ENCODE data around the gene SPATS2L.

The SPATS2L gene

GRCh38 chr2:200302940-200303727 lies 3.4 kb upstream of the SPATS2L start:
- H3K36me3 Mint-ChIP-seq: peaks cover 3 to 4% of the 10 kb centered on the region in 2 donors

GRCh38 chr2:200305797-200306195 lies 697 bp upstream of the SPATS2L start:
- Mint-ChIP-seq H3K36me3 (peaks cover 3 to 4% of the 10 kb centered on the region in 2 donors), H3K27ac (peak overlapping the region; percentile 78), H3K27me3 (peaks cover 30 to 31% of the 10 kb centered on the region in 2 donors), H3K4me3 (peak overlapping the region; percentile 88 to 89), H3K4me1 (peaks cover 4 to 7% of the 10 kb centered on the region in 2 donors), H3K9me3 (no peaks in the 10 kb centered on the region)
- no peak for DNase-seq
- peak; percentile 6 to 15 for ATAC-seq (replicated peaks)

More at GRCh38 chr2:200302940-200303727, 3.4 kb upstream of the SPATS2L start:
- DNase-seq (no peak), ATAC-seq (replicated peaks) (no peak)
- Mint-ChIP-seq H3K27ac (no peak overlapping the region), H3K4me3 (no peak overlapping the region), H3K9me3 (no peaks in the 10 kb centered on the region), H3K4me1 (peaks cover 7% of the 10 kb centered on the region in 2 donors), H3K27me3 (peaks cover 18 to 22% of the 10 kb centered on the region in 2 donors)

GRCh38 chr2:200306931-200307723 lies 634 bp downstream of the SPATS2L start:
- H3K27ac Mint-ChIP-seq: no peak overlapping the region
- ATAC-seq (replicated peaks): peak; percentile 61 to 68
- DNase-seq: peak; percentile 2
- H3K27me3 Mint-ChIP-seq: peaks cover 36 to 37% of the 10 kb centered on the region in 2 donors
- no peaks in the 10 kb centered on the region for H3K9me3 Mint-ChIP-seq
- H3K4me1 Mint-ChIP-seq: peaks cover 4 to 7% of the 10 kb centered on the region in 2 donors
- H3K4me3 Mint-ChIP-seq: peak overlapping the region; percentile 64 to 66
- H3K36me3 Mint-ChIP-seq: peaks cover 3 to 4% of the 10 kb centered on the region in 2 donors

GRCh38 chr2:200307724-200308545 lies 1.4 kb downstream of the SPATS2L start:
- H3K9me3 Mint-ChIP-seq: no peaks in the 10 kb centered on the region
- peaks cover 36 to 37% of the 10 kb centered on the region in 2 donors for H3K27me3 Mint-ChIP-seq
- H3K27ac Mint-ChIP-seq: no peak overlapping the region
- peaks cover 3 to 4% of the 10 kb centered on the region in 2 donors for H3K36me3 Mint-ChIP-seq
- H3K4me3 Mint-ChIP-seq: peak overlapping the region; percentile 64 to 66
- H3K4me1 Mint-ChIP-seq: peaks cover 4 to 7% of the 10 kb centered on the region in 2 donors
- DNase-seq (no peak), ATAC-seq (replicated peaks) (no peak)

GRCh38 chr2:200308546-200309295 lies 2.2 kb downstream of the SPATS2L start:
- ATAC-seq (replicated peaks): no peak
- peaks cover 4 to 7% of the 10 kb centered on the region in 2 donors for H3K4me1 Mint-ChIP-seq
- H3K36me3 Mint-ChIP-seq: peaks cover 3 to 4% of the 10 kb centered on the region in 2 donors
- H3K4me3 Mint-ChIP-seq: no peak overlapping the region
- no peaks in the 10 kb centered on the region for H3K9me3 Mint-ChIP-seq
- H3K27ac Mint-ChIP-seq: no peak overlapping the region
- peaks cover 39% of the 10 kb centered on the region in 2 donors for H3K27me3 Mint-ChIP-seq
- no peak for DNase-seq

- DNase-seq (no peak), ATAC-seq (replicated peaks) (no peak)
- Mint-ChIP-seq H3K9me3 (no peaks in the 10 kb centered on the region), H3K27me3 (peaks cover 43% of the 10 kb centered on the region in 2 donors), H3K4me1 (peaks cover 4 to 7% of the 10 kb centered on the region in 2 donors), H3K36me3 (peaks cover 3 to 4% of the 10 kb centered on the region in 2 donors), H3K27ac (no peak overlapping the region), H3K4me3 (no peak overlapping the region)
These were observed 3.0 kb downstream of the SPATS2L start for GRCh38 chr2:200309296-200310049.

- Mint-ChIP-seq H3K36me3 (peaks cover 3 to 4% of the 10 kb centered on the region in 2 donors), H3K4me3 (no peak overlapping the region), H3K4me1 (peaks cover 4 to 7% of the 10 kb centered on the region in 2 donors), H3K9me3 (no peaks in the 10 kb centered on the region), H3K27ac (no peak overlapping the region), H3K27me3 (peaks cover 35 to 40% of the 10 kb centered on the region in 2 donors)
- no peak for DNase-seq
- ATAC-seq (replicated peaks): no peak
These were observed 4.1 kb downstream of the SPATS2L start for GRCh38 chr2:200310545-200310971.

GRCh38 chr2:200311139-200311538 lies 4.6 kb downstream of the SPATS2L start:
- no peak for DNase-seq

GRCh38 chr2:200314976-200315567 lies 8.6 kb downstream of the SPATS2L start:
- Mint-ChIP-seq H3K27ac (no peak overlapping the region), H3K36me3 (no peaks in the 10 kb centered on the region), H3K4me3 (no peak overlapping the region), H3K27me3 (peaks cover 24% of the 10 kb centered on the region in 2 donors), H3K9me3 (no peaks in the 10 kb centered on the region), H3K4me1 (no peaks in the 10 kb centered on the region)
- no peak for DNase-seq
- no peak for ATAC-seq (replicated peaks)

More at GRCh38 chr2:200311139-200311538, 4.6 kb downstream of the SPATS2L start:
- Mint-ChIP-seq H3K4me1 (peaks cover 3 to 4% of the 10 kb centered on the region in 2 donors), H3K4me3 (no peak overlapping the region), H3K27ac (no peak overlapping the region), H3K9me3 (no peaks in the 10 kb centered on the region), H3K27me3 (peaks cover 29 to 34% of the 10 kb centered on the region in 2 donors), H3K36me3 (peaks cover 2% of the 10 kb centered on the region in 2 donors)
- ATAC-seq (replicated peaks): no peak

- H3K4me3 Mint-ChIP-seq: no peak overlapping the region
- no peak for ATAC-seq (replicated peaks)
- H3K9me3 Mint-ChIP-seq: no peaks in the 10 kb centered on the region
- H3K27ac Mint-ChIP-seq: no peak overlapping the region
- H3K36me3 Mint-ChIP-seq: no peaks in the 10 kb centered on the region
- H3K4me1 Mint-ChIP-seq: peaks cover 0 to 9% of the 10 kb centered on the region in 2 donors
- H3K27me3 Mint-ChIP-seq: peaks cover 10 to 11% of the 10 kb centered on the region in 2 donors
- DNase-seq: no peak
These were observed 11.5 kb downstream of the SPATS2L start for GRCh38 chr2:200317975-200318374.

GRCh38 chr2:200318940-200319435 lies 12.5 kb downstream of the SPATS2L start:
- H3K4me1 Mint-ChIP-seq: peaks cover 0 to 9% of the 10 kb centered on the region in 2 donors
- H3K4me3 Mint-ChIP-seq: no peak overlapping the region
- peaks cover 5 to 6% of the 10 kb centered on the region in 2 donors for H3K27me3 Mint-ChIP-seq
- DNase-seq (no peak), ATAC-seq (replicated peaks) (no peak)
- no peaks in the 10 kb centered on the region for H3K9me3 Mint-ChIP-seq
- H3K27ac Mint-ChIP-seq: no peak overlapping the region
- no peaks in the 10 kb centered on the region for H3K36me3 Mint-ChIP-seq

- ATAC-seq (replicated peaks) (no peak), DNase-seq (no peak)
- Mint-ChIP-seq H3K4me1 (peaks cover 0 to 9% of the 10 kb centered on the region in 2 donors), H3K9me3 (no peaks in the 10 kb centered on the region), H3K27ac (no peak overlapping the region), H3K36me3 (no peaks in the 10 kb centered on the region), H3K4me3 (no peak overlapping the region), H3K27me3 (no peaks in the 10 kb centered on the region)
These were observed 13.2 kb downstream of the SPATS2L start for GRCh38 chr2:200319548-200320337.

Data from stimulated activated naive B cell treated with anti-CD40 and anti-IgM and Interleukin-4, amounts not matched to agents 10 μg/mL and 1 μg/mL and 100 μg/mL, for 72 hours (primary cell).